H9 (cell line): ENCODE results near the gene HOXC6. TPM values are rescaled to one million over a fixed set of nuclear protein-coding genes. Genes with fewer than 3 reads are reported as not detected.

Experiments
- DNase-seq: peaks from one replicate; pipeline ENCODE4 v3.0.0-alpha.2; 2017
- H2AFZ ChIP-seq: one replicate; pipeline ENCODE4 v1.6.1; 2013; ENCODE audit warnings: mild to moderate bottlenecking, low read length, control low read depth, moderate library complexity
- H2AK5ac ChIP-seq: 2 replicates; pipeline ENCODE4 v1.6.1; 2013; ENCODE audit warnings: low read length, control low read depth, mixed read lengths; ENCODE audit not compliant: insufficient read length
- H2BK120ac ChIP-seq: one replicate; pipeline ENCODE4 v1.6.1; 2013; ENCODE audit warnings: low read depth, mild to moderate bottlenecking, low read length, control low read depth, inconsistent platforms; ENCODE audit not compliant: poor library complexity, severe bottlenecking
- H2BK12ac ChIP-seq: 2 replicates; pipeline ENCODE4 v1.6.1; 2013; ENCODE audit warnings: low read length, control low read depth, mixed read lengths, low read depth; ENCODE audit not compliant: insufficient read length
- H2BK15ac ChIP-seq: 2 replicates; pipeline ENCODE4 v1.6.1; 2013; ENCODE audit warnings: low read depth, low read length, control low read depth
- H2BK20ac ChIP-seq: one replicate; pipeline ENCODE4 v1.6.1; 2013; ENCODE audit warnings: low read depth, mild to moderate bottlenecking, low read length, control low read depth, inconsistent platforms; ENCODE audit not compliant: poor library complexity, severe bottlenecking
- H2BK5ac ChIP-seq: 2 replicates; pipeline ENCODE4 v1.6.1; 2013; ENCODE audit warnings: low read length, control low read depth, mixed read lengths; ENCODE audit not compliant: insufficient read length
- H3K14ac ChIP-seq: 2 replicates; pipeline ENCODE4 v1.6.1; 2013; ENCODE audit warnings: low read length, control low read depth; ENCODE audit not compliant: insufficient read depth
- H3K18ac ChIP-seq: 2 replicates; pipeline ENCODE4 v1.6.1; 2013; ENCODE audit warnings: low read depth, mild to moderate bottlenecking, mixed read lengths, low read length, control low read depth; ENCODE audit not compliant: insufficient read length
- H3K23ac ChIP-seq: 2 replicates; pipeline ENCODE4 v1.6.1; 2013; ENCODE audit warnings: low read length, control low read depth, mixed read lengths, low read depth; ENCODE audit not compliant: insufficient read length
- H3K23me2 ChIP-seq: 2 replicates; pipeline ENCODE4 v1.6.1; 2013; ENCODE audit warnings: low read depth, mild to moderate bottlenecking, mixed read lengths, low read length, control low read depth; ENCODE audit not compliant: insufficient read length, poor library complexity, severe bottlenecking
- H3K27ac ChIP-seq: 2 replicates; pipeline ENCODE4 v1.5.1; 2013; ENCODE audit warnings: low read length, control low read depth, mixed read lengths, low read depth; ENCODE audit not compliant: insufficient read length
- H3K27me3 ChIP-seq: 2 replicates; pipeline ENCODE4 v1.6.1; 2013; ENCODE audit warnings: low read length, control low read depth, inconsistent platforms; ENCODE audit not compliant: insufficient read depth
- H3K4ac ChIP-seq: 2 replicates; pipeline ENCODE4 v1.6.1; 2013; ENCODE audit warnings: low read depth, mild to moderate bottlenecking, control low read depth, inconsistent platforms, low read length, moderate library complexity
- H3K4me1 ChIP-seq: 2 replicates; pipeline ENCODE4 v1.6.1; 2013; ENCODE audit warnings: low read length, control low read depth, inconsistent platforms; ENCODE audit not compliant: insufficient read depth
- H3K4me2 ChIP-seq: 2 replicates; pipeline ENCODE4 v1.6.1; 2013; ENCODE audit warnings: low read length, control low read depth, mixed read lengths; ENCODE audit not compliant: insufficient read length, insufficient read depth
- H3K56ac ChIP-seq: 2 replicates; pipeline ENCODE4 v1.6.1; 2013; ENCODE audit warnings: low read depth, mild to moderate bottlenecking, mixed read lengths, low read length, control low read depth; ENCODE audit not compliant: insufficient read length
- H3K79me1 ChIP-seq: 2 replicates; pipeline ENCODE4 v1.6.1; 2013; ENCODE audit warnings: low read depth, mild to moderate bottlenecking, moderate library complexity, low read length, control low read depth, inconsistent platforms; ENCODE audit not compliant: insufficient read depth, poor library complexity, severe bottlenecking
- H3K79me2 ChIP-seq: 2 replicates; pipeline ENCODE4 v1.6.1; 2013; ENCODE audit warnings: low read length, control low read depth, inconsistent platforms; ENCODE audit not compliant: insufficient read depth
- H3K9ac ChIP-seq: 2 replicates; pipeline ENCODE4 v1.6.1; 2013; ENCODE audit warnings: low read length, control low read depth, mixed read lengths; ENCODE audit not compliant: insufficient read length; ENCODE audit errors: extremely low read depth
- H3K9me3 ChIP-seq: one replicate; pipeline ENCODE4 v1.6.1; 2013; ENCODE audit warnings: low read depth, low read length, inconsistent platforms; ENCODE audit not compliant: control insufficient read depth
- H3T11ph ChIP-seq: one replicate; pipeline ENCODE4 v1.6.1; 2013; ENCODE audit warnings: mild to moderate bottlenecking, low read length, control low read depth, inconsistent platforms
- H4K20me1 ChIP-seq: one replicate; pipeline ENCODE4 v1.6.1; 2013; ENCODE audit not compliant: control insufficient read depth, insufficient read length, insufficient read depth
- H4K5ac ChIP-seq: 2 replicates; pipeline ENCODE4 v1.6.1; 2013; ENCODE audit warnings: low read depth, mild to moderate bottlenecking, mixed read lengths, low read length, control low read depth; ENCODE audit not compliant: insufficient read length
- H4K8ac ChIP-seq: replicated peaks from 2 replicates; pipeline ENCODE4 v1.6.1; 2013; ENCODE audit warnings: low read length, control low read depth, mixed read lengths, low read depth; ENCODE audit not compliant: insufficient read length
- H4K91ac ChIP-seq: 2 replicates; pipeline ENCODE4 v1.6.1; 2013; ENCODE audit warnings: low read depth, mild to moderate bottlenecking, moderate library complexity, mixed read lengths, low read length, control low read depth; ENCODE audit not compliant: insufficient read length
- H3K27ac Mint-ChIP-seq, 3 experiments: 2 replicates in 2 of 3; 3 replicates in 1 of 3; pipeline ENCODE4 v1.8.0; 2020 to 2021; ENCODE audit warnings: mixed read lengths in 3 of 3, mild to moderate bottlenecking in 1 of 3, moderate library complexity in 1 of 3
- H3K27me3 Mint-ChIP-seq: 2 replicates; pipeline ENCODE4 v1.8.0; 2021; ENCODE audit warnings: low read depth, mild to moderate bottlenecking, moderate library complexity, mixed read lengths
- H3K36me3 Mint-ChIP-seq, 3 experiments: 2 replicates in 2 of 3; 3 replicates in 1 of 3; pipeline ENCODE4 v1.8.0; 2020 to 2021; ENCODE audit warnings: low read depth in 3 of 3, mixed read lengths in 3 of 3; ENCODE audit not compliant: insufficient read depth in 1 of 3
- H3K4me1 Mint-ChIP-seq, 2 experiments: 2 replicates each; pipeline ENCODE4 v1.8.0; 2020; ENCODE audit warnings: mixed read lengths in 2 of 2
- H3K4me3 Mint-ChIP-seq, 2 experiments: 2 replicates in 1 of 2; 3 replicates in 1 of 2; pipeline ENCODE4 v1.8.0; 2020 to 2021; ENCODE audit warnings: mild to moderate bottlenecking in 2 of 2, mixed read lengths in 2 of 2, moderate library complexity in 1 of 2
- H3K9me3 Mint-ChIP-seq, 2 experiments: 2 replicates in 1 of 2; 3 replicates in 1 of 2; pipeline ENCODE4 v1.8.0; 2020; ENCODE audit warnings: mild to moderate bottlenecking in 2 of 2, mixed read lengths in 2 of 2, moderate library complexity in 1 of 2
- CTCF ChIP-seq: fragments of 200-600 bp; sonication (generic); conservative IDR thresholded peaks from 3 replicates; pipeline ENCODE4 v1.8.0; 2021; ENCODE audit warnings: antibody characterized with exemption, mild to moderate bottlenecking
- WGBS: extraction: QIAGEN DNeasy Blood & Tissue Kit; methylation state at CpG from one replicate; pipeline ENCODE4 v1.1.7; 2013; ENCODE audit warnings: missing lambda C conversion rate, low lambda C conversion rate, mixed read lengths; ENCODE audit not compliant: insufficient read length; ENCODE audit errors: extremely low coverage; 5-methylcytosine and 5-hydroxymethylcytosine counted together
- total RNA-seq: library from RNA; stranded (reverse); gene quantifications from 2 replicates; pipeline ENCODE4 v1.2.1, GENCODE V29; 2021

Gene HOXC6
- total RNA-seq, 1 experiment from 2014 or later: not detected

DNA sequence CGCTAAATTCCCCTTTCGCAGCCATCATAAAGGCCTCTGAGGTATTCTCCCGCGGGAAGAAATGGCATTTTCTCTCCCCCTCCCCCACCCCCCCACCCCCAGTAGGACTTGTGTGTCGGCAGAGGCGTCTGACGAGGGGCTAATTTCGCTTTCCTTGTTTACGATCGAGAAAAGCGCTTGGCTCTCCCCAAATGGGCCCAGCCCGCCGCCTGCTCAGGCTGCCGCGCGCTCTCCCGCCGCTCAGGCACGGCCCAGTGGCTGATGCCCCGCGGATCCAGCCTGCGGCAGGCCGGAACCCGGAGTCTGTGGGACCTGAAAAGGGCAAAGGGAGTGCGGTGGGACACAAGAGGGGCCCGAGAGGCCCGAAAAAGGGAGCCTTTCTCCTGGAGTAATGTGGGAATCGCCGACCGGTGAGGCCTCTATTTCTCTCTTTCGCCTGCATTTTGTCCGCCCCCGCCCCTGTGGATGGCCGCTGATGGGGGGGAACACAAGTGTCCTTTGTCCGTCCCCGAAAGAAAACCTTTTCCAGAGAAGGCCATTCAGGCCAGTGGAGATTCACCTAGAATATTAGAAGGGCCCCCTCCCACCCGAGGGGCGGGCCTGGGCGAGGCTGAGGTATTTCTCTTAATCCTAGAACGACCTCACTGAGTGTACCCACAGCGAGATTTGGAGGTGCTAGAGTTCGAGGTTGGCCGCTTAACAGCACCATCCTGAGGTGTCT, 9.0 kb upstream of the HOXC6 start:
- H2BK20ac ChIP-seq: no peak overlapping the region
- H2BK120ac ChIP-seq: no peak overlapping the region
- H3K79me2 ChIP-seq: no peaks in the 10 kb centered on the region
- H4K91ac ChIP-seq: no peak overlapping the region
- Mint-ChIP-seq H3K36me3 (no peaks in the 10 kb centered on the region), H3K4me1 (peaks cover 13 to 30% of the 10 kb centered on the region in 2 experiments), H3K27me3 (peaks cover 100% of the 10 kb centered on the region), H3K4me3 (peak overlapping the region; percentile 8 to 55; a peak in 2 of 5 replicates), H3K9me3 (peaks cover 0 to 2% of the 10 kb centered on the region in 2 experiments; a peak in 2 of 5 replicates), H3K27ac (no peak overlapping the region)
- no peak overlapping the region for H3K27ac ChIP-seq
- no peak overlapping the region for H2BK15ac ChIP-seq
- peaks cover 10% of the 10 kb centered on the region for H3K23me2 ChIP-seq
- H2BK5ac ChIP-seq: no peak overlapping the region
- H3K27me3 ChIP-seq: peaks cover 94% of the 10 kb centered on the region
- H3T11ph ChIP-seq: no peak overlapping the region
- H3K4me2 ChIP-seq: peak overlapping the region; percentile 28
- no peak overlapping the region for H3K56ac ChIP-seq
- H2AK5ac ChIP-seq: no peak overlapping the region
- H3K18ac ChIP-seq: no peak overlapping the region
- WGBS: no CpG with 5 or more reads among the region's 43 CpGs
- H2BK12ac ChIP-seq: no peak overlapping the region
- DNase-seq: peak; percentile 74
- no peak overlapping the region for H2AFZ ChIP-seq
- no peaks in the 10 kb centered on the region for H3K9me3 ChIP-seq
- no peaks in the 10 kb centered on the region for H4K20me1 ChIP-seq
- no peak overlapping the region for H4K5ac ChIP-seq
- no peak for TF ChIP-seq CTCF
- no peak overlapping the region for H3K23ac ChIP-seq
- no peak overlapping the region for H3K9ac ChIP-seq
- no peak overlapping the region for H4K8ac ChIP-seq
- no peaks in the 10 kb centered on the region for H3K79me1 ChIP-seq
- H3K4ac ChIP-seq: no peak overlapping the region
- H3K14ac ChIP-seq: no peak overlapping the region
- H3K4me1 ChIP-seq: no peaks in the 10 kb centered on the region
